GM21447 (cell line): Measurements from ENCODE around the gene PYY.
"Not testable (repeated sequence)": the region's sequence is repeated elsewhere in the genome, so short reads cannot be mapped to it uniquely, and the experiment has no call there.

Experiments used
- ATAC-seq: cut with Tn5 transposase; IDR thresholded peaks from one replicate; pipeline ENCODE4 v1.9.1; 2021; ENCODE audit not compliant: unreplicated experiment

The PYY gene

GRCh38 chr17:43979011-43979410, 25.3 kb upstream of the PYY start:
- ATAC-seq: no peak

GRCh38 chr17:43978078-43978477, 24.3 kb upstream of the PYY start:
- ATAC-seq: no peak

- ATAC-seq: no peak
Observed at GRCh38 chr17:43976963-43977837, 23.5 kb upstream of the PYY start.

- ATAC-seq: no peak
Observed at GRCh38 chr17:43975898-43976297, 22.2 kb upstream of the PYY start.

GRCh38 chr17:43974382-43975266, 20.9 kb upstream of the PYY start:
- no peak for ATAC-seq

GRCh38 chr17:43972444-43973212, 18.9 kb upstream of the PYY start:
- ATAC-seq: not testable (repeated sequence)

GRCh38 chr17:43971436-43971835, 17.7 kb upstream of the PYY start:
- not testable (repeated sequence) for ATAC-seq

- no peak for ATAC-seq
Observed at GRCh38 chr17:43970366-43970765, 16.6 kb upstream of the PYY start.

- no peak for ATAC-seq
Observed at GRCh38 chr17:43967251-43967875, 13.6 kb upstream of the PYY start.

GRCh38 chr17:43966276-43966675, 12.5 kb upstream of the PYY start:
- ATAC-seq: no peak

GRCh38 chr17:43962479-43962878, 8.7 kb upstream of the PYY start:
- no peak for ATAC-seq

- ATAC-seq: no peak
Observed at GRCh38 chr17:43961954-43962353, 8.2 kb upstream of the PYY start.

- ATAC-seq: not testable (repeated sequence)
Observed at GRCh38 chr17:43961292-43961691, 7.6 kb upstream of the PYY start.

- no peak for ATAC-seq
Observed at GRCh38 chr17:43958748-43959352, 5.1 kb upstream of the PYY start.

GRCh38 chr17:43956222-43956621, 2.5 kb upstream of the PYY start:
- no peak for ATAC-seq

GRCh38 chr17:43952724-43953666, 745 bp downstream of the PYY start:
- no peak for ATAC-seq

- no peak for ATAC-seq
Observed at GRCh38 chr17:43952351-43952723, 1.4 kb downstream of the PYY start.

GRCh38 chr17:43951750-43952149, 2.0 kb downstream of the PYY start:
- ATAC-seq: no peak

- ATAC-seq: no peak
Observed at GRCh38 chr17:43950554-43950953, 3.2 kb downstream of the PYY start.
